RWPE2 (cell line): Measurements from ENCODE around the gene HNRNPA2B1.
A peak's percentile ranks its signal among the peaks of the same experiment; 100 is the strongest.
"Not testable (repeated sequence)": the region's sequence is repeated elsewhere in the genome, so short reads cannot be mapped to it uniquely, and the experiment has no call there.

Source experiments
- ATAC-seq: fragments of 200-7000 bp; cut with Tn5 transposase; 3 replicates; pipeline ENCODE4 v1.9.1; 2021; ENCODE audit warnings: low read depth
- DNase-seq: peaks from one replicate; pipeline ENCODE4 v3.0.0-alpha.2; 2020; ENCODE audit warnings: low spot score
- H3K27ac ChIP-seq: fragments of 450-650 bp; 2 replicates; pipeline ENCODE4 v1.5.1; 2017; ENCODE audit warnings: mild to moderate bottlenecking; ENCODE audit not compliant: poor library complexity, severe bottlenecking
- H3K27me3 ChIP-seq: fragments of 250-450 bp; sonication (Bioruptor Pico); 2 replicates; pipeline ENCODE4 v1.5.1; 2021; ENCODE audit warnings: mild to moderate bottlenecking, moderate library complexity; ENCODE audit not compliant: insufficient read depth, poor library complexity, severe bottlenecking
- H3K36me3 ChIP-seq: fragments of 250-450 bp; sonication (Bioruptor Pico); 2 replicates; pipeline ENCODE4 v1.5.1; 2020; ENCODE audit warnings: low read depth, mild to moderate bottlenecking, moderate library complexity
- H3K4me1 ChIP-seq: fragments of 250-450 bp; sonication (Bioruptor Pico); 2 replicates; pipeline ENCODE4 v1.5.1; 2021; ENCODE audit warnings: mild to moderate bottlenecking, moderate library complexity; ENCODE audit not compliant: insufficient read depth, poor library complexity, severe bottlenecking
- H3K4me3 ChIP-seq: fragments of 250-450 bp; sonication (Bioruptor Pico); 2 replicates; pipeline ENCODE4 v1.5.1; 2021; ENCODE audit warnings: mild to moderate bottlenecking, moderate library complexity; ENCODE audit not compliant: severe bottlenecking
- H3K9me3 ChIP-seq: fragments of 250-450 bp; sonication (Bioruptor Pico); 2 replicates; pipeline ENCODE4 v1.5.1; 2021; ENCODE audit warnings: mild to moderate bottlenecking, moderate library complexity; ENCODE audit not compliant: severe bottlenecking
- CTCF ChIP-seq: fragments of 450-650 bp; IDR thresholded peaks from one replicate; pipeline ENCODE4 v1.5.1; 2017; ENCODE audit warnings: mild to moderate bottlenecking, moderate library complexity; ENCODE audit not compliant: poor library complexity, severe bottlenecking

The HNRNPA2B1 gene

GRCh38 chr7:26153823-26154783 is 46.4 kb downstream of the HNRNPA2B1 start:
- no peak for TF ChIP-seq CTCF
- ATAC-seq (peak; percentile 21; the same call in 1 of the 3 replicates), DNase-seq (no peak)
- no peaks in the 10 kb centered on the region for H3K36me3 ChIP-seq
- peak overlapping the region; percentile 60 for H3K4me3 ChIP-seq
- no peaks in the 10 kb centered on the region for H3K9me3 ChIP-seq
- no peaks in the 10 kb centered on the region for H3K27me3 ChIP-seq
- H3K27ac ChIP-seq = peak overlapping the region; percentile 70
- peaks cover 37% of the 10 kb centered on the region for H3K4me1 ChIP-seq

- DNase-seq (no peak), ATAC-seq (no peak)
- peak overlapping the region; percentile 70 for H3K27ac ChIP-seq
- peak overlapping the region; percentile 60 for H3K4me3 ChIP-seq
- TF ChIP-seq CTCF = no peak
- no peaks in the 10 kb centered on the region for H3K27me3 ChIP-seq
- H3K9me3 ChIP-seq = no peaks in the 10 kb centered on the region
- no peaks in the 10 kb centered on the region for H3K36me3 ChIP-seq
- H3K4me1 ChIP-seq = peaks cover 31% of the 10 kb centered on the region
These were observed 47.2 kb downstream of the HNRNPA2B1 start for GRCh38 chr7:26153241-26153822.

GRCh38 chr7:26152782-26153240 is 47.7 kb downstream of the HNRNPA2B1 start:
- ATAC-seq, H3K36me3 ChIP-seq, H3K27me3 ChIP-seq, H3K9me3 ChIP-seq, H3K27ac ChIP-seq, DNase-seq: not testable (repeated sequence)
- Histone ChIP-seq H3K4me1 (peaks cover 31% of the 10 kb centered on the region), H3K4me3 (peak overlapping the region; percentile 60)

GRCh38 chr7:26151953-26152781 is 48.4 kb downstream of the HNRNPA2B1 start, which contains the start of gene NFE2L3:
TSS of gene NFE2L3 (plus strand) at chr7:26152198. CDS start at chr7:26152499, 301 bp downstream.
- peak; percentile 13 for TF ChIP-seq CTCF
- H3K27ac ChIP-seq = no peak within 1 kb of the TSS
- ATAC-seq (peak; percentile 37; the same call in 2 of the 3 replicates), DNase-seq (no peak)
- peaks cover 27% of the 10 kb centered on the region for H3K4me1 ChIP-seq
- peak within 1 kb of the TSS; percentile 60 for H3K4me3 ChIP-seq
- H3K27me3 ChIP-seq = no peaks in the 10 kb centered on the region
- H3K36me3 ChIP-seq = no peaks in the 10 kb centered on the region
- no peaks in the 10 kb centered on the region for H3K9me3 ChIP-seq

- Histone ChIP-seq H3K4me3 (peak overlapping the region; percentile 60), H3K27me3 (no peaks in the 10 kb centered on the region), H3K9me3 (no peaks in the 10 kb centered on the region), H3K4me1 (peaks cover 23% of the 10 kb centered on the region), H3K36me3 (no peaks in the 10 kb centered on the region), H3K27ac (no peak overlapping the region)
- TF ChIP-seq CTCF = no peak
- DNase-seq (no peak), ATAC-seq (no peak)
These were observed 48.9 kb downstream of the HNRNPA2B1 start for GRCh38 chr7:26151650-26151952.
